IMR-90 (cell line): Measurements from ENCODE around the gene MLIP.

ENCODE experiments used
- CEBPB ChIP-seq: IDR thresholded peaks from 2 replicates; pipeline ENCODE4 v1.6.1; 2012; ENCODE audit warnings: low read depth, low read length, improper control_type of control experiment
- CHD1 ChIP-seq: IDR thresholded peaks from 2 replicates; pipeline ENCODE4 v1.6.1; 2012; ENCODE audit warnings: low read depth, low read length, improper control_type of control experiment
- CTCF ChIP-seq: conservative IDR thresholded peaks from 2 replicates; pipeline ENCODE4 v1.5.1; 2012; ENCODE audit warnings: mild to moderate bottlenecking, low read depth, low read length, improper control_type of control experiment
- NFE2L2 ChIP-seq: fragments of 150-350 bp; IDR thresholded peaks from 2 replicates; pipeline ENCODE4 v1.6.1; 2016; ENCODE audit warnings: low read depth, mild to moderate bottlenecking, low read length
- POLR2A ChIP-seq: IDR thresholded peaks from 2 replicates; pipeline ENCODE4 v1.6.1; 2012; ENCODE audit warnings: mild to moderate bottlenecking, low read depth, low read length
- RFX5 ChIP-seq: IDR thresholded peaks from 2 replicates; pipeline ENCODE4 v1.8.0; 2012; ENCODE audit warnings: low read depth, mild to moderate bottlenecking, low read length, moderate library complexity
- USF2 ChIP-seq: fragments of 150-350 bp; IDR thresholded peaks from 2 replicates; pipeline ENCODE4 v1.6.1; 2017; ENCODE audit warnings: mild to moderate bottlenecking, antibody characterized with exemption, low read length, low read depth

GRCh38 chr6:54108271-54108670 is 3.0 kb upstream of the MLIP start:
- TF ChIP-seq CTCF (no peak), USF2 (no peak), CEBPB (no peak), NFE2L2 (no peak), POLR2A (no peak), CHD1 (no peak), RFX5 (no peak)
